ENCODE data around the gene FCSK. TPM values are rescaled to one million over a fixed set of nuclear protein-coding genes. Genes with fewer than 3 reads are reported as not detected.

The FCSK gene
- total and polyA plus RNA-seq, 10 of the 15 experiments (the other 5 are each of a cell fraction or from before 2014, with no cell fraction given): 0.60 to 17.6 (median 7.4) TPM

- Histone ChIP-seq H3K4me2 (ENCODE audit: control insufficient read depth, insufficient read depth) (peak within 1 kb of the TSS; percentile 96), H3K9ac (ENCODE audit: control insufficient read depth, insufficient read depth, low read length) (peak within 1 kb of the TSS; percentile 83), H3K4me3 (peak within 1 kb of the TSS; percentile 88), H2AFZ (ENCODE audit: control insufficient read depth, low read depth, low read length) (peak within 1 kb of the TSS; percentile 93), H3K9me3 (replicated peaks; ENCODE audit: control insufficient read depth, insufficient read depth, low read length) (no peaks in the 10 kb centered on the region), H3K4me1 (ENCODE audit: control insufficient read depth, insufficient read depth, low read length) (peaks cover 20% of the 10 kb centered on the region), H3K27me3 (replicated peaks in 1 of 2; ENCODE audit: control insufficient read depth in 2 of 2, insufficient read depth in 2 of 2, low read length in 1 of 2) (no peaks in the 10 kb centered on the region), H3K27ac (ENCODE audit: control insufficient read depth, insufficient read depth) (peak within 1 kb of the TSS; percentile 71), H3K79me2 (ENCODE audit: control insufficient read depth, insufficient read depth, low read length) (peaks cover 45% of the 10 kb centered on the region), H4K20me1 (ENCODE audit: control insufficient read depth, insufficient read depth) (no peaks in the 10 kb centered on the region), H3K36me3 (ENCODE audit: control insufficient read depth in 2 of 2, insufficient read depth in 2 of 2, low read length in 1 of 2) (peaks cover 0 to 4% of the 10 kb centered on the region in 2 experiments; a peak in 1 of 4 replicates)
- SMC1A ChIA-PET (ENCODE audit: uncharacterized antibody, unreplicated experiment): interaction anchor here (0.7 to 5.0 kb wide), 19 partner anchors 10 to 93 kb away, joined by 3 to 36 read pairs (median 4); partner anchors contain the start of genes DDX19A and FCSK
- in situ Hi-C loops (cut with MboI) (no loop called here), intact Hi-C loops (cut with micrococcal nuclease; ENCODE audit: unreplicated experiment) (loop anchor here (1.0 to 10.0 kb wide), 5 partner anchors 15 to 874 kb away; partner anchors contain the start of genes COG4, FCSK, NFAT5 and SF3B3)
- RAD21 ChIA-PET (ENCODE audit: unreplicated experiment): interaction anchor here (0.7 to 2.8 kb wide), 20 partner anchors 9 to 92 kb away, joined by 3 to 30 read pairs (median 5); partner anchors contain the start of genes COG4, DDX19A, FCSK and SF3B3
- FAIRE-seq (peak; percentile 64), DNase-seq (ENCODE audit: low read depth, low spot score) (peak; percentile 74), ATAC-seq (peak; percentile 91)
- WGBS (ENCODE audit: insufficient coverage, insufficient replicate concordance, low lambda C conversion rate, missing lambda C conversion rate): 2% methylated on average over 42 of the region's 86 CpGs
- TSS peak; percentile 53 for BruUV-seq (replicated peaks)
- CTCF ChIA-PET: interaction anchor here (0.6 to 4.0 kb wide), 6 partner anchors 14 to 59 kb away, joined by 3 to 25 read pairs (median 3); partner anchors contain the start of gene FCSK
- POLR2A ChIA-PET: interaction anchor here (0.6 to 4.3 kb wide), 12 partner anchors 11 to 86 kb away, joined by 3 to 30 read pairs (median 4); partner anchors contain the start of gene FCSK
- TF ChIP-seq SMARCA5 (IDR thresholded peaks at IDR 0.05) (no peak; the same call in 1 of the 2 replicates), LARP7 (IDR thresholded peaks at IDR 0.05) (peak; percentile 77), PBX3 (IDR thresholded peaks at IDR 0.05; ENCODE audit: insufficient replicate concordance, low read depth, low read length) (no peak), CEBPB (IDR thresholded peaks at IDR 0.05; ENCODE audit: borderline replicate concordance in 1 of 2, low read depth in 2 of 2, low read length in 2 of 2) (no peak), USF2 (IDR thresholded peaks at IDR 0.05; ENCODE audit: borderline replicate concordance, low read depth, low read length) (no peak), EP300 (IDR thresholded peaks at IDR 0.05; ENCODE audit: borderline replicate concordance in 1 of 2, control insufficient read depth in 1 of 2, low read depth in 2 of 2, low read length in 2 of 2) (no peak), IRF3 (IDR thresholded peaks at IDR 0.05) (0 out of 2 replicates have a peak, but pooled peaks have one; percentile 30), BCL11A (IDR thresholded peaks at IDR 0.05; ENCODE audit: low read depth, low read length) (no peak), ZBTB4 (CRISPR knock-in tag; IDR thresholded peaks at IDR 0.05) (no peak), FOXK2 (IDR thresholded peaks at IDR 0.05) (no peak)
Observed at GRCh38 chr16:70438969-70439862, 15.2 kb upstream of the FCSK start, which contains the start of gene ST3GAL2. ST3GAL2 (minus strand) TSS chr16:70439100; CDS start chr16:70398530, 40,570 bp downstream.
